ENCODE measurements around the gene DTD1. TPM values are rescaled to one million over a fixed set of nuclear protein-coding genes. Genes with fewer than 3 reads are reported as not detected.

DTD1 gene
- total and polyA plus RNA-seq, 3 donors from 2014 or later = 34.6 to 41.6 (median 39.9) TPM

- DNase-seq = no peak
- no peaks in the 10 kb centered on the region for H3K36me3 ChIP-seq (ENCODE audit: low read depth, missing control alignments)
- H3K27me3 ChIP-seq = no peaks in the 10 kb centered on the region
- no peaks in the 10 kb centered on the region for H3K9me3 ChIP-seq
- H3K27ac ChIP-seq = no peak overlapping the region
- no peaks in the 10 kb centered on the region for H3K4me1 ChIP-seq
- H3K4me3 ChIP-seq = no peak overlapping the region
- no peak for TF ChIP-seq POLR2A (IDR thresholded peaks at IDR 0.05)
- TF ChIP-seq CTCF (IDR thresholded peaks at IDR 0.05) = no peak
- WGBS, 2 donors = 92 to 96% methylated on average over 6 of the region's 6 CpGs
- intact Hi-C loops (cut with DNase I; ENCODE audit: low total_unique reads) = no loop called here
Observed at GRCh38 chr20:18811186-18811585, 223.3 kb downstream of the DTD1 start.

GRCh38 chr20:18811904-18812303, 224.1 kb downstream of the DTD1 start:
- H3K4me1 ChIP-seq = no peaks in the 10 kb centered on the region
- H3K27me3 ChIP-seq = no peaks in the 10 kb centered on the region
- TF ChIP-seq POLR2A (IDR thresholded peaks at IDR 0.05) (no peak), CTCF (IDR thresholded peaks at IDR 0.05) (no peak)
- H3K27ac ChIP-seq = no peak overlapping the region
- intact Hi-C loops (cut with DNase I; ENCODE audit: low total_unique reads) = no loop called here
- WGBS, 2 donors = 73 to 79% methylated on average over 3 of the region's 3 CpGs
- H3K9me3 ChIP-seq = no peaks in the 10 kb centered on the region
- no peaks in the 10 kb centered on the region for H3K36me3 ChIP-seq (ENCODE audit: low read depth, missing control alignments)
- no peak for DNase-seq
- no peak overlapping the region for H3K4me3 ChIP-seq

- TF ChIP-seq POLR2A (IDR thresholded peaks at IDR 0.05) (no peak), CTCF (IDR thresholded peaks at IDR 0.05) (no peak)
- no peaks in the 10 kb centered on the region for H3K4me1 ChIP-seq
- no peaks in the 10 kb centered on the region for H3K36me3 ChIP-seq (ENCODE audit: low read depth, missing control alignments)
- no peak within 1 kb of the TSS for H3K4me3 ChIP-seq
- H3K27ac ChIP-seq = no peak within 1 kb of the TSS
- H3K9me3 ChIP-seq = no peaks in the 10 kb centered on the region
- intact Hi-C loops (cut with DNase I; ENCODE audit: low total_unique reads) = no loop called here
- H3K27me3 ChIP-seq = no peaks in the 10 kb centered on the region
- no peak for DNase-seq
- 69 to 93% methylated on average over 2 to 3 of the region's 3 CpGs for WGBS, 2 donors
Observed at GRCh38 chr20:18813483-18813882, 225.6 kb downstream of the DTD1 start, which contains the start of gene SCP2D1. TSS of gene SCP2D1 (plus strand) at chr20:18813783. CDS start at chr20:18813816, 33 bp downstream.

- no peak overlapping the region for H3K4me3 ChIP-seq
- DNase-seq = no peak
- H3K4me1 ChIP-seq = no peaks in the 10 kb centered on the region
- intact Hi-C loops (cut with DNase I; ENCODE audit: low total_unique reads) = no loop called here
- no peaks in the 10 kb centered on the region for H3K27me3 ChIP-seq
- no peak overlapping the region for H3K27ac ChIP-seq
- TF ChIP-seq CTCF (IDR thresholded peaks at IDR 0.05) (no peak), POLR2A (IDR thresholded peaks at IDR 0.05) (no peak)
- WGBS, 2 donors = 92 to 95% methylated on average over 6 of the region's 6 CpGs
- no peaks in the 10 kb centered on the region for H3K9me3 ChIP-seq
- H3K36me3 ChIP-seq (ENCODE audit: low read depth, missing control alignments) = no peaks in the 10 kb centered on the region
Observed at GRCh38 chr20:18815194-18815942, 227.5 kb downstream of the DTD1 start.

Small RNAs within 50 kb of the gene (small RNA-seq; reads per million reads assigned to genes)
- 0 reads per million in 2 donors for gene RN7SL638P
- 0 reads per million in 2 donors for gene RNU6ATAC34P

Other genes starting within 250 kb of the DTD1 start
- gene DZANK1, start 121.0 kb upstream of the DTD1 start, total RNA-seq = 10 to 100 TPM; 10.2 to 12.1 TPM
- gene DZANK1, start 121.0 kb upstream of the DTD1 start, polyA plus RNA-seq (ENCODE audit: insufficient read depth, low read depth, low replicate concordance) = 11.6 TPM
- gene POLR3F, start 120.7 kb upstream of the DTD1 start, total RNA-seq = 10 to 100 TPM; 15.2 to 17.5 TPM
- 14.8 TPM for gene POLR3F, start 120.7 kb upstream of the DTD1 start, polyA plus RNA-seq (ENCODE audit: insufficient read depth, low read depth, low replicate concordance)
- 10 to 100 TPM; 11.6 to 13.6 TPM for gene RBBP9, start 90.8 kb upstream of the DTD1 start, total RNA-seq
- 8.9 TPM for gene RBBP9, start 90.8 kb upstream of the DTD1 start, polyA plus RNA-seq (ENCODE audit: insufficient read depth, low read depth, low replicate concordance)
- gene SEC23B, start 80.1 kb upstream of the DTD1 start, total RNA-seq = 10 to 100 TPM; 65.0 to 68.8 TPM
- gene SEC23B, start 80.1 kb upstream of the DTD1 start, polyA plus RNA-seq (ENCODE audit: insufficient read depth, low read depth, low replicate concordance) = 96.0 TPM
- 10 to 100 TPM; 69.6 to 98.0 TPM for gene SMIM26, start 20.6 kb upstream of the DTD1 start, total RNA-seq
- 87.4 TPM for gene SMIM26, start 20.6 kb upstream of the DTD1 start, polyA plus RNA-seq (ENCODE audit: insufficient read depth, low read depth, low replicate concordance)
- gene SCP2D1, start 225.7 kb downstream of the DTD1 start, total RNA-seq = 10 to 100 TPM; 20.1 to 56.4 TPM
- gene SCP2D1, start 225.7 kb downstream of the DTD1 start, polyA plus RNA-seq (ENCODE audit: insufficient read depth, low read depth, low replicate concordance) = 42.0 TPM

Data from testis (tissue), 3 donors.